Sigmoid colon (tissue), 7 donors: ENCODE measurements around the gene BOC. TPM values are rescaled to one million over a fixed set of nuclear protein-coding genes. Genes with fewer than 3 reads are reported as not detected.
A peak's percentile ranks its signal among the peaks of the same experiment; 100 is the strongest.

Experiments used
- DNase-seq: peaks from one replicate; pipeline ENCODE4 v3.0.0-alpha.2; 2019
- H3K27ac ChIP-seq, 4 donors: fragments of 200-600 bp; sonication (generic); one replicate each; pipeline ENCODE4 v1.5.1; 2016 to 2019; ENCODE audit warnings: mild to moderate bottlenecking in 1 of 4
- H3K27me3 ChIP-seq, 3 donors: fragments of 200-600 bp; sonication (generic); one replicate each; pipeline ENCODE4 v1.5.1; 2019; ENCODE audit warnings: mild to moderate bottlenecking in 1 of 3
- H3K36me3 ChIP-seq, 4 donors: fragments of 200-600 bp; sonication (generic); one replicate each; pipeline ENCODE4 v1.5.1; 2016 to 2019
- H3K4me1 ChIP-seq, 4 donors: fragments of 200-600 bp; sonication (generic); one replicate each; pipeline ENCODE4 v1.5.1; 2017 to 2019
- H3K4me3 ChIP-seq, 4 donors: fragments of 200-600 bp; sonication (generic); one replicate each; pipeline ENCODE4 v1.5.1; 2017 to 2019; ENCODE audit warnings: mild to moderate bottlenecking in 2 of 4, moderate library complexity in 1 of 4
- H3K9me3 ChIP-seq, 4 donors: fragments of 200-600 bp in 3 of 4; sonication (generic) in 3 of 4; one replicate each; pipeline versions ENCODE4 v1.5.1 to v1.6.1; 2013 to 2019
- EP300 ChIP-seq, 4 donors: sonication (generic); formaldehyde crosslinking; IDR thresholded peaks; one replicate each; pipeline ENCODE4 v1.6.1; 2017; ENCODE audit warnings: antibody characterized with exemption in 4 of 4
- POLR2A ChIP-seq, 2 donors: fragments of 450-650 bp; IDR thresholded peaks; one replicate each; pipeline ENCODE4 v1.6.1; 2016; ENCODE audit warnings: antibody characterized with exemption in 2 of 2, mild to moderate bottlenecking in 2 of 2, moderate library complexity in 2 of 2
- POLR2AphosphoS5 ChIP-seq, 4 donors: sonication (generic); formaldehyde crosslinking; IDR thresholded peaks; one replicate each; pipeline ENCODE4 v1.6.1; 2017; ENCODE audit warnings: antibody characterized with exemption in 4 of 4
- WGBS, 2 donors: extraction: QIAGEN DNeasy Blood & Tissue Kit; methylation state at CpG; one replicate each; pipeline ENCODE4 v1.1.7; 2013; 5-methylcytosine and 5-hydroxymethylcytosine counted together
- intact Hi-C: fragments of 100-400 bp; cut with DNase I; formaldehyde crosslinking; loops from one replicate; pipeline ENCODE4 v1.15.1; 2023
- polyA plus RNA-seq, 3 donors: library from polyadenylated mRNA; stranded (reverse); fragments of 200-250 nt; gene quantifications; one replicate each; pipeline ENCODE4 v1.2.3, GENCODE V29; 2013
- total RNA-seq, 4 donors: library from RNA; depleted of rRNA; stranded (reverse); fragments of >200 nt; gene quantifications; one replicate each; pipeline ENCODE4 v1.1.0, GENCODE V29; 2016
- TF ChIP-seq, protein P1 (sequence below), 4 experiments: fragments of 450-650 bp in 3 of 4; fragments of 200-600 bp in 1 of 4; IDR thresholded peaks; one replicate each; pipeline ENCODE4 v1.5.1; 2016 to 2019; ENCODE audit warnings: antibody characterized with exemption in 4 of 4, mild to moderate bottlenecking in 3 of 4, moderate library complexity in 2 of 4
- donor health status: healthy with polysubstance abuse.
- donor health status: Bipolar disorder and iron deficiency.
- donor health status: healthy.

The BOC gene
- total and polyA plus RNA-seq, 7 donors = 1.6 to 122 (median 80.3) TPM

DNA sequence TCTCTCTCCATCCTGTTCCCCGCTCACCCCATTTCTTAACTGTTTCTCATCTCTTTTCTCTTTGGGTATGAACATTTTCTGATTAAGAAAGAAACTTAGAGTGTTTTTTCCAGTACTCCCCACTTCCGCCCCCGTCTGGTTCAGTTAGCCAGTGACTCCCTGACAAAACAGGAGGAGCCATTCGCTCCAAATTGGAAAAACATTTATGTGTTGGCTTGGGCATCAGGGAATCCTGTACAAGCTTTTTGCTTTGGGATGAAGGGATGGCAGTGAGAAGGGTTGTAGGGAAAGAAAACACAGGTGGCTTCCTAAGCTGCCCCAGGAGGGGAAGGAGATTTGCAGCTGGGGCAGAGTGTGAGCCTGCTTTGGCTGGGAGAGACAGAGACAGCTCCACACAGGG, 47.0 kb downstream of the BOC start:
- Histone ChIP-seq H3K9me3 (no peaks in the 10 kb centered on the region), H3K4me3 (no peak overlapping the region), H3K27me3 (no peaks in the 10 kb centered on the region), H3K4me1 (peaks cover 0 to 82% (median 74%) of the 10 kb centered on the region in 4 donors), H3K27ac (peak overlapping the region in 3 of 4 donors; percentile 72 to 80 (median 73)), H3K36me3 (peaks cover 0 to 37% (median 2%) of the 10 kb centered on the region in 4 donors)
- DNase-seq = no peak
- 89 to 94% methylated on average over 4 of the region's 4 CpGs for WGBS, 2 donors
- TF ChIP-seq, protein P1, sequence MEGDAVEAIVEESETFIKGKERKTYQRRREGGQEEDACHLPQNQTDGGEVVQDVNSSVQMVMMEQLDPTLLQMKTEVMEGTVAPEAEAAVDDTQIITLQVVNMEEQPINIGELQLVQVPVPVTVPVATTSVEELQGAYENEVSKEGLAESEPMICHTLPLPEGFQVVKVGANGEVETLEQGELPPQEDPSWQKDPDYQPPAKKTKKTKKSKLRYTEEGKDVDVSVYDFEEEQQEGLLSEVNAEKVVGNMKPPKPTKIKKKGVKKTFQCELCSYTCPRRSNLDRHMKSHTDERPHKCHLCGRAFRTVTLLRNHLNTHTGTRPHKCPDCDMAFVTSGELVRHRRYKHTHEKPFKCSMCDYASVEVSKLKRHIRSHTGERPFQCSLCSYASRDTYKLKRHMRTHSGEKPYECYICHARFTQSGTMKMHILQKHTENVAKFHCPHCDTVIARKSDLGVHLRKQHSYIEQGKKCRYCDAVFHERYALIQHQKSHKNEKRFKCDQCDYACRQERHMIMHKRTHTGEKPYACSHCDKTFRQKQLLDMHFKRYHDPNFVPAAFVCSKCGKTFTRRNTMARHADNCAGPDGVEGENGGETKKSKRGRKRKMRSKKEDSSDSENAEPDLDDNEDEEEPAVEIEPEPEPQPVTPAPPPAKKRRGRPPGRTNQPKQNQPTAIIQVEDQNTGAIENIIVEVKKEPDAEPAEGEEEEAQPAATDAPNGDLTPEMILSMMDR (IDR thresholded peaks at IDR 0.05) = no peak
- TF ChIP-seq POLR2AphosphoS5 (IDR thresholded peaks at IDR 0.05) (no peak), EP300 (IDR thresholded peaks at IDR 0.05) (no peak), POLR2A (IDR thresholded peaks at IDR 0.05) (no peak)
- intact Hi-C loops = no loop called here

DNA sequence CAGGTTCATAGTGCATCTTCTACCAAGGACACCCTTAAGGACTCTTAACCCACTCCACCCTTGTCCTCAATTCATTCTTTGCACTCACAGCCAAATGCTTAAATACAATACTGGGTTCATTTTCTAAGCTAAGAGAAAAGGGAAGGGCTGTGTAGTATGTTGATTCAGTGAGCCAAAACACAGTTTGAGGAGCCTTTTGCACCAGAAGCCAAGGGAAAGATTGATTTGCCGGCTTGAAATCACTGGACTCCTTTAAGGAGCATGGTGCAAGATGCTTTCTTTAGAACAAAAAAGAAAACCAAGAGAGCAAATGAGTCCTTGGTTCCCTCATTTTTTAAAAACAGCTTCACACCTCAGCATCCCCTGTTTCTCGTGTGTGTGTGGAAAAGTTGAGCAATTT, 47.8 kb downstream of the BOC start:
- Histone ChIP-seq H3K36me3 (peaks cover 0 to 45% (median 4%) of the 10 kb centered on the region in 4 donors), H3K9me3 (no peaks in the 10 kb centered on the region), H3K27ac (peak overlapping the region; percentile 56 to 80 (median 72)), H3K4me1 (peaks cover 0 to 81% (median 67%) of the 10 kb centered on the region in 4 donors), H3K4me3 (no peak overlapping the region), H3K27me3 (no peaks in the 10 kb centered on the region)
- WGBS, 2 donors = 78 to 84% methylated on average over 2 of the region's 2 CpGs
- no peak for DNase-seq
- TF ChIP-seq POLR2AphosphoS5 (IDR thresholded peaks at IDR 0.05) (peak in 1 of 4 donors; percentile 27), POLR2A (IDR thresholded peaks at IDR 0.05) (no peak)
- TF ChIP-seq, protein P1 (IDR thresholded peaks at IDR 0.05) = no peak
- intact Hi-C loops = no loop called here

DNA sequence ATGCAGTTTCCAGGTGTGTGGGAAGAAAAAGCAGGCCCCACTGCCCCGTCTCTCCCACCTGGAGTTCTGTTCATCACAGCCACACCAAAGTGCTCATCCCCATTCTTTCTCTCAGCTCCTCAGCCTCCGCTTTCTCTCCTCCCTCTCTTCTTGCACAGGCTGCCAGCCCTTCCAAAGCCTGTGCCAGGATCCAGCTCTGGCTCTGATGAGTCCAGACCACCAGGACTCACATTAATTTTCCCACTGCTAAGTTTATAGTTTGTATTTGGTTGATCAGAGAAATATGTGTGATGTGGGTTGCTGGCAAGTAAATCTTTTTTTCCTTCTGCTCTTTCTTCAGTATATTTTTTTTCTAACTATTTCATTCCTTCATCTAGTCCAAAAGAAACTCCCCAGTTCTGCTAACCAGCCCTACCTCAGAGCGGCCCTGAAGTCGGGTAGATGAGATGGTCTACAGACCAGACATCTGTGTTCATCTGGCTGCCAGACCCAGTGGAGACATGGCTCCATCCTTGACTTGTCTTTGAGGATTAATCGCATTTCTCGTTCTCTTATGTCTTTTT, 49.8 kb downstream of the BOC start:
- Histone ChIP-seq H3K4me1 (peaks cover 0 to 81% (median 55%) of the 10 kb centered on the region in 4 donors), H3K4me3 (no peak overlapping the region), H3K27ac (peak overlapping the region; percentile 56 to 80 (median 72)), H3K9me3 (no peaks in the 10 kb centered on the region), H3K36me3 (peaks cover 0 to 43% (median 5%) of the 10 kb centered on the region in 4 donors), H3K27me3 (no peaks in the 10 kb centered on the region)
- intact Hi-C loops = no loop called here
- WGBS, 2 donors = 85 to 92% methylated on average over 6 of the region's 6 CpGs
- peak; percentile 92 for DNase-seq
- TF ChIP-seq EP300 (IDR thresholded peaks at IDR 0.05) (no peak), POLR2A (IDR thresholded peaks at IDR 0.05) (no peak), POLR2AphosphoS5 (IDR thresholded peaks at IDR 0.05) (peak; percentile 6 to 59 (median 39))
- TF ChIP-seq, protein P1 (IDR thresholded peaks at IDR 0.05) = no peak

DNA sequence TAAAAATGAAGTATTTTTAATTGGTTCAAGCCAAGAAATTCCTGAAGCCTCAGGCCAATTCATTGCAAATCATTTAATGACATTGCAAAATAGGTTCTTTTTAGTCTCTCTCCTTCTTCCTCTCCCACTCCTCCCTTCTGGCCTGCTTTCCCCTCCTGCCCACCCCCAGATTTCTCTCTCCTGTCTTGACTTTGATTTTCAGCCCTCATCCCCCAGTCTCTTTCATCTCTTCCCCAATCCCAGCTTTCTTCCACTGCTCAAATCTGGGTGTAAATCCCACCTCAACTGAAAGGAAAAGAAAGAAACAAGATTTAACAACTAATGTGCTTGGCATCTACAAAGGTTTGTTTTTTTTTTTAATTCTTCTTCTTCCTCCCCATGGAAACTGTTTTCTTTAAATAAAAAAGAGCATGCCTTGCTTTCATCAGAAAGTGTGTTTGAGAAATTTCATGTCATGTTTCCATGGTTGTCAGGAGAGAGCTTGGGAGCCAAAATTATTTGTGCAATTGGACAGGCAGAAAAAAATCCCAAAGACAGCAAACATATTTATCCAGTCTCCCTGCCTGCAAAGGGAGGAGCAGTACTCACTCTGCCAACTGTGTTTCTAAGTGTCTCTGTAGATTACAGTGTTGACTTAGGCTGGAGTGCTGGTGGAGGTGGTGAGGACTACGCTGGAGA, 50.4 kb downstream of the BOC start:
- no peak overlapping the region for H3K4me3 ChIP-seq
- 38 to 62% methylated on average over 1 of the region's 1 CpG for WGBS, 2 donors
- peaks cover 0 to 45% (median 4%) of the 10 kb centered on the region in 4 donors for H3K36me3 ChIP-seq
- H3K27me3 ChIP-seq = no peaks in the 10 kb centered on the region
- peaks cover 0 to 85% (median 59%) of the 10 kb centered on the region in 4 donors for H3K4me1 ChIP-seq
- peak overlapping the region; percentile 56 to 80 (median 72) for H3K27ac ChIP-seq
- no peaks in the 10 kb centered on the region for H3K9me3 ChIP-seq
- intact Hi-C loops = no loop called here
- peak; percentile 42 to 75 (median 50) for TF ChIP-seq POLR2AphosphoS5 (IDR thresholded peaks at IDR 0.05)
- no peak for TF ChIP-seq EP300 (IDR thresholded peaks at IDR 0.05)
- DNase-seq = no peak

DNA sequence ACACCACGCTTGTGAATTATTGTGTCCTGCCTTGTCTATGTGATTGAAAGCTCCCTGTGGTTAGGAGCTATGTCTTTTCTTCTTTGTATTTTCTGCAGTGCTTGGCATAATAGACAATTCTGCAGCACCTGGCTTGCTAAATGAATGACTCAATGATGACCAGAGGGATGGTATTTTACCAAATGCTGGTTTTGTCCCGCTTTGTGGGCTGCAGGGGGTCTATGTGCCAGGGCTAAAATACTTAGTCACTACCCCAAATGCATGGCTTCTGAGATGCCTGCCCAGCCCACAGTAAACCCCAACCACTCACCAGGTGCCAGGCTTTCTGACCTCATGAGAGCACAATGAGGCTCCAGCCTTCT, 50.9 kb downstream of the BOC start:
- intact Hi-C loops = no loop called here
- Histone ChIP-seq H3K27ac (peak overlapping the region; percentile 56 to 80 (median 72)), H3K36me3 (peaks cover 0 to 42% (median 4%) of the 10 kb centered on the region in 4 donors), H3K9me3 (no peaks in the 10 kb centered on the region), H3K4me3 (no peak overlapping the region), H3K4me1 (peaks cover 0 to 90% (median 64%) of the 10 kb centered on the region in 4 donors), H3K27me3 (no peaks in the 10 kb centered on the region)
- 55 to 74% methylated on average over 2 of the region's 2 CpGs for WGBS, 2 donors
- DNase-seq = no peak
- TF ChIP-seq EP300 (IDR thresholded peaks at IDR 0.05) (no peak), POLR2A (IDR thresholded peaks at IDR 0.05) (no peak), POLR2AphosphoS5 (IDR thresholded peaks at IDR 0.05) (no peak)
- TF ChIP-seq, protein P1 (IDR thresholded peaks at IDR 0.05) = no peak
